Hematopoietic multipotent progenitor cell treated with erythropoietin and hydrocortisone succinate and interleukin-3 and kit ligand, for 4 days (in vitro differentiated cells): Measurements from ENCODE around the gene MUC5B.
"Not testable (repeated sequence)": the region's sequence is repeated elsewhere in the genome, so short reads cannot be mapped to it uniquely, and the experiment has no call there.

ENCODE experiments used
- DNase-seq: peaks from one replicate; pipeline ENCODE4 v3.0.0-alpha.2; 2015

The MUC5B gene

DNA sequence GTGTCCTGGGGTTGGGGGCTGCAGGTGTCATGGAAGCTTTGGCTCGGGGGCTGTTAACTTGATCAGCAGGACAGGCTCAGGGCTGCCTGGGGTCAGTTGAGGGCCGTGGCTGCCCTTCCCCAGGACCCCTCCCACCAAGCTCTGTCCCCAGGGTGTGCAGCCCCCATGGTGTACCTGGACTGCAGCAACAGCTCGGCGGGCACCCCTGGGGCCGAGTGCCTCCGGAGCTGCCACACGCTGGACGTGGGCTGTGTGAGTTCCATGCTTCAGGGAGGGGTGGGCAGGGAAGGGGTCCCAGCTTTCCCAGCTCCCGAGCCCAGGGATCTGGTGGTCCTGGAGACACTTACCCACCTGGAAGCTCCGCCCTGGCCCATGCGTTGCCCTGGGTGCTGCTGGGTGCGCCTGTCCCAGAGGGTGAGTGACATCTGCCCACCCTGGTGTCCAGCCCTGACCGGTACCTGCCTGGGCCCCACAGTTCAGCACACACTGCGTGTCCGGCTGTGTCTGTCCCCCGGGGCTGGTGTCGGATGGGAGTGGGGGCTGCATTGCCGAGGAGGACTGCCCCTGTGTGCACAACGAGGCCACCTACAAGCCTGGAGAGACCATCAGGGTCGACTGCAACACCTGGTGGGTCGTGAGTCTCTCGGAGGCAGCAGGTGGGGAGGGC is 11.3 kb downstream of the MUC5B start:
- no peak for DNase-seq

- DNase-seq, result no peak
Observed at GRCh38 chr11:1234771-1235305, 12.0 kb downstream of the MUC5B start.

GRCh38 chr11:1235306-1235900 is 12.5 kb downstream of the MUC5B start:
- DNase-seq, result no peak

DNA sequence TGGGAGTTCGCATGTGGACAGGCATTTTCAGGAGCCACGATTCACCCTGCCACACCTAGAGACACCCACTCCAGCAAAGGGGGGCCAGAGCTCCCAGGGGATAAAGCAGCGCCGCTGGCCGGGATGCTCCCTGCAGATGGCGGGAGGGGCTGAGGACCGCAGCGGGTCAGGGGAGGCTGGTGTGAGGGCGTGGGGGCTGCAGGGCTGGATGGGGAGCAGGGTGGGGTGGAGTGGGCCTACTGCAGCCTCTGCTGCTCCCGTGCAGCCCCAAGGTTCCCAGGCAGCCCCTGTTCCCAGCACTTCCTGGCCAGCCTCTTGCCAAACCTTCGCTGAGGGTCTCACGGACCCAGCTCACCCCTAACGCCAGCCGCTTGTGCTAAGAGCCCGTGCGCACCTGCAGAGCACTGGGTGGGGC is 13.0 kb downstream of the MUC5B start:
- DNase-seq, result no peak

GRCh38 chr11:1236316-1237127 is 13.7 kb downstream of the MUC5B start:
- DNase-seq, result no peak

DNA sequence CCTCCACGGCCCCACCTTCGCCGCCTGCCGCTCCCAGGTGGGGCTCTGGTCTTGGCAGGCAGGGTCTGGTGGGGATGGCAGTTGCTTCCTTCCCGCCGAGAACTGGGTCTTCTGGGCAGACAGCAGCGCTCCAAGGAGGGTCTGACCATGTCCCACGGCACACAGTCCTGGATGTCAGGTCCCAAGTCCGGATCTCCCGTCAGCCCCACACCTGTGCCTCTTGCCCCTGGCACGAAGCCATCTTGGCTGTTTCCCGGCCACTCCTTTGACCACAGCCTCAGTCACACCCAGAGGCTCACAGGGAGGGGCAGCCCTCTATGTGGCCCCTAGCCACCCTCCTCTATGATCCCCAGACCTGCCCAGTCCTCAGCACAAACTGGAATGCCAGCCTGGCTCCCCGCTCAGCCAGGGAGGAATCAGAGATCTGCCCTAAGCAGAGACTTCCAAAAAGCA is 14.3 kb downstream of the MUC5B start:
- no peak for DNase-seq

DNA sequence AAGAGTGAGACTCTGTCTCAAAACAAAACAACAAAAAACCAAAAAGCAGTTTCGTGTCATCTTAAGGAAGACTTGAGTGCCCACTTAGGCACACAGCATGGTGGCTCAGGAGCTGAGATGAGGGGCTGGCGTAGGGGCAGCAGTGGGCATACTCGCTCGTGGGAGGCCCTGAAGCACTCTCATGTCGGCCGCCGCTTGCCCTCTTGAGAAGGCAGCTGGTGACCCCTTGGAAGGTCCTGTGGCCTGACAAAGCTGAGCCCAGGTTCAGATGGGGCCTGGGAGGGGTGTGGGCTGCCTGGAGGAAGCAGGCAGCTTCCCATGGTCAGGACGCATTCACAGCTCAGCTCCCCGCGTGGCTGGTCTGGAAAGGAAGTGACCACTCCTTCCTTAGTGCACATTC is 15.0 kb downstream of the MUC5B start:
- no peak for DNase-seq

GRCh38 chr11:1238767-1239595 is 16.1 kb downstream of the MUC5B start:
- no peak for DNase-seq

DNA sequence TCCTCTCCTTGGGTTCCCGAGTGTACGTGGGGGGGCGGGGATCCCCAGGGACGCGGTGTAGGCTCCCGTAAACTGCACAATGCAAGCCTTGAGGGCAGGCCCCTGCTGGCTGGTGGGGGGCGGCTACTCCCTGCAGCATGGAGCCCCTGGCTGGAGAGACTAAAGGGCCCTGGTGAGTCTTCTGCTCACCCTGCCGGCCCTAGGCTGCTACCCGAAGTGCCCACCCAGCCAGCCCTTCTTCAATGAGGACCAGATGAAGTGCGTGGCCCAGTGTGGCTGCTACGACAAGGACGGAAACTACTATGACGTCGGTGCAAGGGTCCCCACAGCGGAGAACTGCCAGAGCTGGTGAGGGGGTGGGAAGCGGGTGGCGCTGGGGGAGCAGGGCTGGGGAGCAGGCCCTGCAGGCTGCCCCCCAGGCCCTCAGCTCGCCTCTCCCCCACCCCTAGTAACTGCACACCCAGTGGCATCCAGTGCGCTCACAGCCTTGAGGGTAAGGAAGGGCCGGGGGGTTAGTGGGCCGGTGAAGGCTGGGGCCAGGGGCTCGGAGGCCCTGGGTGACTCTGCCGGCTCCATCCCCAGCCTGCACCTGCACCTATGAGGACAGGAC is 16.8 kb downstream of the MUC5B start:
- no peak for DNase-seq

- DNase-seq, result no peak
Observed at GRCh38 chr11:1240771-1241170, 17.9 kb downstream of the MUC5B start.

GRCh38 chr11:1241706-1242105 is 18.8 kb downstream of the MUC5B start:
- no peak for DNase-seq

GRCh38 chr11:1242289-1242688 is 19.4 kb downstream of the MUC5B start:
- DNase-seq, result no peak

- not testable (repeated sequence) for DNase-seq
Observed at GRCh38 chr11:1242751-1243150, 19.9 kb downstream of the MUC5B start.

DNA sequence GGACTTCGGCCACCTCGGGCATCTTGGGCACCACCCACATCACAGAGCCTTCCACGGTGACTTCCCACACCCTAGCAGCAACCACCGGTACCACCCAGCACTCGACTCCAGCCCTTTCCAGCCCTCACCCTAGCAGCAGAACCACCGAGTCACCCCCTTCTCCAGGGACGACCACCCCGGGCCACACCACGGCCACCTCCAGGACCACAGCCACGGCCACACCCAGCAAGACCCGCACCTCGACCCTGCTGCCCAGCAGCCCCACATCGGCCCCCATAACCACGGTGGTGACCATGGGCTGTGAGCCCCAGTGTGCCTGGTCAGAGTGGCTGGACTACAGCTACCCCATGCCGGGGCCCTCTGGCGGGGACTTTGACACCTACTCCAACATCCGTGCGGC is 20.7 kb downstream of the MUC5B start:
- not testable (repeated sequence) for DNase-seq

- not testable (repeated sequence) for DNase-seq
Observed at GRCh38 chr11:1244557-1244956, 21.7 kb downstream of the MUC5B start.

DNA sequence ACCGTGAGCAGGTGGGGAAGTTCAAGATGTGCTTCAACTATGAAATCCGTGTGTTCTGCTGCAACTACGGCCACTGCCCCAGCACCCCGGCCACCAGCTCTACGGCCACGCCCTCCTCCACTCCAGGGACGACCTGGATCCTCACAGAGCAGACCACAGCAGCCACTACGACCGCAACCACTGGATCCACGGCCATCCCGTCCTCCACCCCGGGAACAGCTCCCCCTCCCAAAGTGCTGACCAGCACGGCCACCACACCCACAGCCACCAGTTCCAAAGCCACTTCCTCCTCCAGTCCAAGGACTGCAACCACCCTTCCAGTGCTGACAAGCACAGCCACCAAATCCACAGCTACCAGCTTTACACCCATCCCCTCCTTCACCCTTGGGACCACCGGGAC is 22.9 kb downstream of the MUC5B start:
- DNase-seq, result not testable (repeated sequence)

- DNase-seq, result not testable (repeated sequence)
Observed at GRCh38 chr11:1246301-1246700, 23.4 kb downstream of the MUC5B start.

- not testable (repeated sequence) for DNase-seq
Observed at GRCh38 chr11:1247026-1247425, 24.2 kb downstream of the MUC5B start.

- not testable (repeated sequence) for DNase-seq
Observed at GRCh38 chr11:1248951-1249350, 26.1 kb downstream of the MUC5B start.

DNA sequence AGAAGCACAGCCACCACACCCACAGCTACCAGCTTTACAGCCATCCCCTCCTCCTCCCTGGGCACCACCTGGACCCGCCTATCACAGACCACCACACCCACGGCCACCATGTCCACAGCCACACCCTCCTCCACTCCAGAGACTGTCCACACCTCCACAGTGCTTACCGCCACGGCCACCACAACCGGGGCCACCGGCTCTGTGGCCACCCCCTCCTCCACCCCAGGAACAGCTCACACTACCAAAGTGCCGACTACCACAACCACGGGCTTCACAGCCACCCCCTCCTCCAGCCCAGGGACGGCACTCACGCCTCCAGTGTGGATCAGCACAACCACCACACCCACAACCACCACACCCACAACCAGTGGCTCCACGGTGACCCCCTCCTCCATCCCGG is 27.5 kb downstream of the MUC5B start:
- DNase-seq, result not testable (repeated sequence)

DNA sequence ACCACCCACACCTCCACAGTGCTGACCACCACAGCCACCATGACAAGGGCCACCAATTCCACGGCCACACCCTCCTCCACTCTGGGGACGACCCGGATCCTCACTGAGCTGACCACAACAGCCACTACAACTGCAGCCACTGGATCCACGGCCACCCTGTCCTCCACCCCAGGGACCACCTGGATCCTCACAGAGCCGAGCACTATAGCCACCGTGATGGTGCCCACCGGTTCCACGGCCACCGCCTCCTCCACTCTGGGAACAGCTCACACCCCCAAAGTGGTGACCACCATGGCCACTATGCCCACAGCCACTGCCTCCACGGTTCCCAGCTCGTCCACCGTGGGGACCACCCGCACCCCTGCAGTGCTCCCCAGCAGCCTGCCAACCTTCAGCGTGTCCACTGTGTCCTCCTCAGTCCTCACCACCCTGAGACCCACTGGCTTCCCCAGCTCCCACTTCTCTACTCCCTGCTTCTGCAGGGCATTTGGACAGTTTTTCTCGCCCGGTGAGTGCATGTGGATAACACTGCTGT is 28.4 kb downstream of the MUC5B start:
- no peak for DNase-seq
